DMS 273 (cell line): ENCODE results near the gene LRRC49.
A peak's percentile ranks its signal among the peaks of the same experiment; 100 is the strongest.

Source experiments
- DNase-seq: peaks from one replicate; lab custom pipeline; 2025; ENCODE audit not compliant: unreplicated experiment; lab: John Stamatoyannopoulos, UW

The LRRC49 gene

GRCh38 chr15:71048913-71049675 lies 156.5 kb downstream of the LRRC49 start:
- no peak for DNase-seq

GRCh38 chr15:71049706-71050422 lies 157.2 kb downstream of the LRRC49 start:
- DNase-seq: no peak

GRCh38 chr15:71050461-71050860 lies 157.8 kb downstream of the LRRC49 start:
- no peak for DNase-seq

GRCh38 chr15:71051539-71051938 lies 158.9 kb downstream of the LRRC49 start:
- no peak for DNase-seq

- DNase-seq: no peak
Observed at GRCh38 chr15:71052356-71052755, 159.7 kb downstream of the LRRC49 start.

- no peak for DNase-seq
Observed at GRCh38 chr15:71054286-71054952, 161.8 kb downstream of the LRRC49 start.

- DNase-seq: peak; percentile 31
Observed at GRCh38 chr15:71055461-71055860, 162.8 kb downstream of the LRRC49 start.

- DNase-seq: peak; percentile 30
Observed at GRCh38 chr15:71056111-71056510, 163.5 kb downstream of the LRRC49 start.

- DNase-seq: no peak
Observed at GRCh38 chr15:71057143-71057542, 164.5 kb downstream of the LRRC49 start.

GRCh38 chr15:71057581-71057980 lies 165.0 kb downstream of the LRRC49 start:
- no peak for DNase-seq

- no peak for DNase-seq
Observed at GRCh38 chr15:71060983-71061382, 168.4 kb downstream of the LRRC49 start.

GRCh38 chr15:71066983-71067382 lies 174.4 kb downstream of the LRRC49 start:
- no peak for DNase-seq

- DNase-seq: no peak
Observed at GRCh38 chr15:71069693-71070092, 177.1 kb downstream of the LRRC49 start.

- DNase-seq: no peak
Observed at GRCh38 chr15:71071529-71071928, 178.9 kb downstream of the LRRC49 start.

GRCh38 chr15:71072423-71072822 lies 179.8 kb downstream of the LRRC49 start:
- no peak for DNase-seq

- DNase-seq: no peak
Observed at GRCh38 chr15:71078506-71079207, 186.0 kb downstream of the LRRC49 start.

- DNase-seq: no peak
Observed at GRCh38 chr15:71079208-71080044, 186.8 kb downstream of the LRRC49 start.

GRCh38 chr15:71080166-71080565 lies 187.5 kb downstream of the LRRC49 start:
- DNase-seq: no peak

- no peak for DNase-seq
Observed at GRCh38 chr15:71080705-71081104, 188.1 kb downstream of the LRRC49 start.

- no peak for DNase-seq
Observed at GRCh38 chr15:71082803-71083202, 190.2 kb downstream of the LRRC49 start.
